ENCODE data around the gene CAMTA1.

Gene CAMTA1

DNA sequence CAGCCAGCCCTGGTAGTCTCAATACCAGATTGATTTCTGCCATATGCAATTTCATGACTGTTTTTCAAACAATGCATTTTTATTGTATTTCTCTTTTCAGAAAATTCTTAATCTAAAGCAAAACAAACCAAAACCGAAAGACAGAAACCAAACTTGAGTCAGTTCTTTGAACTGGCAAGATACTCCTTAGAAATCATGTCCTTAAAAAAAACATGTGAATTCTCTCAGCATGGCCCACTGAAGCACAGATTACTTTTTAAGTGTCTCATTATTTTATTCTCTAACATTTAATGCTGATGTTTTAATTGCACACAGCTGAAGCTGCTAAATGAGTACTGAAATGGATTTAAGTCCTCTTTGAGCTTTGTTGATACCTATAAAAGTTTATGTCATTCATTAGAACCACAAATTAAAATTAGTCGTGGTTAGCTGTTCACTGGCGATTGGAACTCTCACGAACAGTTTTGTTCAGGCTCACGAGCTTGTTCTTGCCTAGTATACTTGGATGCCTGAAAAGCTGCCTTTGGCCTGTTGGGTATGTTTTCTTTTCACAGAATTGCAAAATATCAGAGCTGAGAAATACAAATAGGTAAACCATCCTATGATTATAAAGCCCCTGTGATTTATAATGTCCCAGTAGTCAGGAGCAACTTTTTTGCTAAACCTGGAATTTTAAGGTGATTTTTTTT lies 87.5 kb downstream of the CAMTA1 start:
- no peak for DNase-seq (ENCODE audit: low read depth in 3 of 3)

- DNase-seq (ENCODE audit: low read depth in 3 of 3) = no peak
Measured at GRCh38 chr1:6873298-6874015, 88.2 kb downstream of the CAMTA1 start.

- DNase-seq (ENCODE audit: low read depth in 3 of 3) = no peak
Measured at GRCh38 chr1:6874298-6874697, 89.0 kb downstream of the CAMTA1 start.

DNA sequence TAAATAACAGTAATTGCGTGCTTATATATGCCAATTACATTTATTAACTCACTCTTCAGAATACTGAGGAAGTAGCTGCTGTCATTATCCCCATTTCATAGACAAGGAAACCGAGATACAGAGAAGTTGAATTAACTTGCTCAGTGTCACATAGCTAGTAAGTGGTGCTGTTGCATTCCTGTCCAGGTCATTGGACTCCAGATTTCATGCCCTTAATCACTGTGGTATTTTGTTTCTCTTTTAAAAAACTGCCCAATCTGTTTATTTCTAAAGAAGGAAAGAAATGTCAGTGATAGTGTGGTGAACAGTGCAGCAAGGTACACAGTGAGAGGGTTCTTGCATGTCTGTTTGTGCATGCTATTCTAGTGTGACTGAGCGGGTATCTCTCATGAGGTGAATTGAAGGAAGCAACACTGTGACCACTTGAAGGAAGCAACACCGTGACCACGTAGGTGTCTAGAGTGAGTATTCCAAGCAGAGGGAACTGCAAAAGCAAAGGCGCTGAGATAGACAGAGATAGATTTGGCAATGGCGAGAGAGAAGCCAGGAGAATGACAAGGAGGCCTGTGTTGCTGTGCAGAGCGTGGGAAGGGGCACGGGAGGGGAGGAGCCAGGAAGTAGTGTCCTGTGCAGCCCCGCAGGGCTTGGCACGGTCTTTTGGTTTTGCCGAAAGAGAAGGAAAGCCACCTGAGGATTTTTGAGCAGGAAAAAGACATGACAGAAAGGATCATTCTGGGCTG lies 95.9 kb downstream of the CAMTA1 start:
- DNase-seq (ENCODE audit: low read depth in 3 of 3) = no peak

GRCh38 chr1:6882414-6882813 lies 97.2 kb downstream of the CAMTA1 start:
- DNase-seq (ENCODE audit: low read depth in 3 of 3) = no peak

- no peak for DNase-seq (ENCODE audit: low read depth in 3 of 3)
Measured at GRCh38 chr1:6884652-6885153, 99.4 kb downstream of the CAMTA1 start.

GRCh38 chr1:6885426-6885825 lies 100.2 kb downstream of the CAMTA1 start:
- no peak for DNase-seq (ENCODE audit: low read depth in 3 of 3)

DNA sequence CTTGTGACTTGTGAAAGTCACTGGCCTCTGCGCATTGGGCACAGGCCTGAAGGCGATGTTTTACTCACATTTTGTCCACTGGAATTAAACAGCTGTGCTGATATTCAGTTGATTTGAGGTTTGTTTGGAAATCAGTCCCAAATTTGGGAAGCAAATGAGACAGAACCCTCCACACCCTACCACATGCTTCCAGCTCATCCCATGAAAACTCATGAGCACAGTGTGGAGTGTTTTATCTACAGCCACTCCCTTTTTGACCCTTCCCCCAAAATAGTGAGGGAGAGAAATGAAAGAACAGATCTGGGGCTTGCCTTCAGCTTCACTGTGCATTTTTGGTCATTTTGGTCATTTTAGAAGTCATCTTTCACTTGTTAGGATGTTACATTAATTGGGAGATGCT lies 101.3 kb downstream of the CAMTA1 start:
- no peak for DNase-seq (ENCODE audit: low read depth in 3 of 3)

DNA sequence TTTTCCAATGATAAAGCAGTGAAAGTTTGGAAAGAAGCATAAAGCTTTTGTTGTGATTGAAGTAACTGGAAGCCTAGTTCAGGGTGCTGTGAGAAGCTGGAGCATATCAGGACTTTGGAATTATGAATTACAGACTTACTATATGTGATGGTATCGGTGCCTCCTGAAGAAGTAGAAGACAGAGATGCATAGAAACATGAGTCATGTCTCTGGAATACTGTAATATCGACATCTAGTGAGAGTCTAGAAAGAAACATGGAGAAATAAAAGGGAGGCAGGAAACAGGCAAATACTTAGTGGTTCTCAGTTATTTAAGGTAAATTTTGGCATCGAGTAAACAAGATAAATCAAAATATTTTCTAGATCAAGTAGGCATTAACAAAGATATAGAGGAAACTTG lies 103.0 kb downstream of the CAMTA1 start:
- no peak for DNase-seq (ENCODE audit: low read depth in 3 of 3)

GRCh38 chr1:6888870-6889269 lies 103.6 kb downstream of the CAMTA1 start:
- DNase-seq (ENCODE audit: low read depth in 3 of 3) = no peak

DNA sequence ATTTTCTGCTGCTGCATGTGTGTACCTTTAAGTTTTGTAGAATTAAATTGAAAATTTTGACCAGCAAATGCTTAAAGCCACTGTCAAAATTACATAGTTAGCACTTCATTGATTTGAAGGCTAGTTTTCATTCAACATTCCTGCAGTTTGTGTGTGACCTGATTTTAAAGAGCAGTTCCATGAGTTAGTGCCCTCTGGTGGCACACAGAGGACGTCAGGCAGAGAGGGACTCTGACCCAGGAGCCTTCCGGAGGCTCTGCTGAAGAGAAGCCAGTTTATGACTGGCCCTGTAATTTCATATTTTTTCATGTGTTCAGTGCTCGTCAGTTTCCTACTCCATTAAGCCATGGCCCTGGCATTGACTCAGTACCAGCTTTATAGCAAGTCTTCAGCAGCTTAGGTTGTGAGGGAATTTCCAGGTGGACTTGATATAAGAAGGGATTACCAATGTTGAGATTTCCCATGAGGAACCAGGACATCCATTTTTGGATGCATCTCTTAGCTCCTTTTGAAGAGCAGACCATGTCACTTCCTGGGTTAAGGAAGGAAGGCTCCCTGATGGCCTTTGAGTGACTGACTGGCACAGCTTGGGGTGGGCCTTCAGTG lies 104.7 kb downstream of the CAMTA1 start:
- peak in 2 of 3 experiments; percentile 8 to 9 for DNase-seq (ENCODE audit: low read depth in 3 of 3)

GRCh38 chr1:6890686-6891085 lies 105.4 kb downstream of the CAMTA1 start:
- no peak for DNase-seq (ENCODE audit: low read depth in 3 of 3)

DNA sequence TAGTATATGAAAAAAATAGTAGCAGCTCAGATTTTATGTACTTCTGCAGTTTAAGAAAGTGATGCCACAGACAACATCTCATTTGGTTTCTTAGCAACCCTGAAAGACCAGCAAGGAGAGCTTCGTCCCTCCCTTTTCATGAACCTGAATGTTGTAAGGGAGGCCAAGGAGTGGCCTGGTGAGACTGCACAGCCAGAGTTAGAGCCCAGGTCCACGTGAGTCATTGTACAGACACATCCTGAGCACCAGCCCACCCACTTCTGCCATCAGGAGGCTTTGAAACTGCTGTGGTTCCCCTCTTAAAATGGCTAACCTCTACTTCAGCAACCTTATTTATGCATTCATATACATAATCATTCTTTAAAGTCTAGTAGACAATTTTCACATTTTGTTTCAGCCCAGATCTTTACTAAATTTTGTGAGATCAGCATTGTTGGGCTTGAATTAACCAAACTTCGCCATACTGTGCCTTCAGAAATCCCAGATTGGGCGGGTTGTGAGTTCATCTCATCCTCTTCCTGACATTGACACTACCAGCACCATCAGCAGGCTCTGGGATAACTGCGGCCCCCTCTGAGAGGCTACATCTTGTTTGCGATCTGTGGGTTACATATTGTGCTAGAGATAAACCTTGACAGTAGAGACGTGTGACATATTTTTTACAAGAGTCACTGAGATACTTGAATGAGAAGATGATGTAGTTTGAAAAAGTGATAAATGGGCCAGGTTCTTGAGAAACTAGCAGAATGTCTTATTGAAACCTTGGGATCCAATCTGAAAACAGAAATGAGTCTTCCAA lies 106.7 kb downstream of the CAMTA1 start:
- no peak for DNase-seq (ENCODE audit: low read depth in 3 of 3)

DNA sequence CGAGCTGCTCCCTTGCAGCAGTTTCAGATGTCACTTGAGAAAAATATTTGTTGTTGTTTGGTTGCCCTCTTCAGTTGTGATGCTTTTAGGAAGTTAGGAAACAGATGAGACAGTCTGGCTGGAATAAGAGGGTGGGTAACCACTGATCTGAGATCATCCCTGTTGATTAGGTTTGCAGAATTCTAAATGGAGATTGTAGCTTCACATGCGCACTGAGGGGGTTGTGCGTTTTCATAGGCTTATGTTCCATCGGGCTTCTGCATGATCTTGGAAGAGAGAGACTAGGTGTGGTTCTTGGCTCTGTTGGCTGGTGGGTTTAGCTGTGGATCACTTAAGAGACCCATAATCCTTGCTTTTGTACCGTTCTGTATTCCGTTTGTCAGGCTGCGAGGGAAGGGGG lies 108.1 kb downstream of the CAMTA1 start:
- no peak for DNase-seq (ENCODE audit: low read depth in 3 of 3)

DNA sequence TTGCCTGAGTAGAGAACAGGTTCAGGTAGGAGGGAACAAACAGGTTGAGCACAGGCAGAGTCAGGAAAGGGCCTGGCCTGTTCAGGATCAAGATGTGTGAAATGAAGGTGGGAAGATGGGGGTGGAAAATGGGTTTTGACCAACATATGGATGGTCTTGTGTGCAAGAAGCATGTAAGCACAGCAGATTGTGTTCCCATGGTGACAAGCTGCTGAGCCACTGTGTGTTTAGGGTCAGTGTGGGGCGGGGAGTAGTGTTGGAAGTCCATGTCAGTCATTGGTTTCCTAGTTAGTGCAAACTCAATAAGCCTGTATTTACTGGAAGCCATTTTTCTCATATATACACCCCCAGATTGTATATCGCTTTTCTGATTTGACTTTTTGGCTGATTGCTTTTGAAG lies 111.9 kb downstream of the CAMTA1 start:
- DNase-seq (ENCODE audit: low read depth in 3 of 3) = no peak

GRCh38 chr1:6898974-6899539 lies 113.8 kb downstream of the CAMTA1 start:
- no peak for DNase-seq (ENCODE audit: low read depth in 3 of 3)

DNA sequence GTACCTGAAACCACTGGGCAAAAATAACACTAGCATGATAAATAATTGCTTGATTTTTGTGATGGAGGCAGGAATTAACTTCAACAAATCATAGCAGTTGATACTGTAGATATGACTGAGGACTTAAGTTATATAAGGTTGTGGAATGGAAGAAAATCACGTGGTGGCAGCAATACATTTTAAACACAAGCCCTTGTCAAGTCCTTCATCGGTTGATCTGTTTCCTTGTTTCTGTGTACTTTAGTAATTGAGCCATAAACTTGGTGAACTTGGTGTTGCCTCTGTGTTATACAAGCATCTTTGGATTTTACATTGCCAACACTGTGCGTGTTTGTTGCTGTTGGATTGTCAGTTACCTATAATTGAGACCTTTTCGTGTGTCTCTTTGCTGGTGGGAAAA lies 114.4 kb downstream of the CAMTA1 start:
- DNase-seq (ENCODE audit: low read depth in 3 of 3) = no peak

DNA sequence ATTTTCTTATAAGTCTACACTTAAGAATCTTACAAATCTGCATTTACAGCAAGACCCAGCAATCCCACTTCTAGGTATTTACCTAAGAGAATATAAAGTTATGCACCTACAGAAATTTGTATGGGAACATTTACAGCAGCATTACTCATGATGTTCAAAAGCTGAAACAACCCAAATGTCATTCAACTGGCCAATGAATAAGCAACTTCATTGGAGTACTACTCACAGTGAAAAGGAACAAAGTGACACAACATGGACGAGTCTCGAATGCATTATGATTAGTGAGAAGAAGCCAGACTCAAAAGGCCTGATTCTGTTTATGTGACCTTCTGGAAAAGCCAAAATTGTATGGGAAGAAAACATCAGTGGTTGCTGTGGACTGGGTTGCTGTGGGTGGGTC lies 116.9 kb downstream of the CAMTA1 start:
- no peak for DNase-seq (ENCODE audit: low read depth in 3 of 3)

- DNase-seq (ENCODE audit: low read depth in 3 of 3) = no peak
Measured at GRCh38 chr1:6904476-6905170, 119.4 kb downstream of the CAMTA1 start.

GRCh38 chr1:6905331-6905730 lies 120.1 kb downstream of the CAMTA1 start:
- DNase-seq (ENCODE audit: low read depth in 3 of 3) = no peak

Data from stimulated activated CD4-positive, alpha-beta T cell treated with anti-CD3 and anti-CD28 coated beads, TNF-alpha, amount 100 ng/mL, for 4 hours (primary cell).